Measurements from ENCODE around the gene ADRM1.

ADRM1 gene

GRCh38 chr20:62289131-62289530 is 13.7 kb upstream of the ADRM1 start:
- no peak overlapping the region for H3K4me3 ChIP-seq (ENCODE audit: low read depth, low read length)
- no peak for DNase-seq (ENCODE audit: low read depth)
- TF ChIP-seq, protein P1, sequence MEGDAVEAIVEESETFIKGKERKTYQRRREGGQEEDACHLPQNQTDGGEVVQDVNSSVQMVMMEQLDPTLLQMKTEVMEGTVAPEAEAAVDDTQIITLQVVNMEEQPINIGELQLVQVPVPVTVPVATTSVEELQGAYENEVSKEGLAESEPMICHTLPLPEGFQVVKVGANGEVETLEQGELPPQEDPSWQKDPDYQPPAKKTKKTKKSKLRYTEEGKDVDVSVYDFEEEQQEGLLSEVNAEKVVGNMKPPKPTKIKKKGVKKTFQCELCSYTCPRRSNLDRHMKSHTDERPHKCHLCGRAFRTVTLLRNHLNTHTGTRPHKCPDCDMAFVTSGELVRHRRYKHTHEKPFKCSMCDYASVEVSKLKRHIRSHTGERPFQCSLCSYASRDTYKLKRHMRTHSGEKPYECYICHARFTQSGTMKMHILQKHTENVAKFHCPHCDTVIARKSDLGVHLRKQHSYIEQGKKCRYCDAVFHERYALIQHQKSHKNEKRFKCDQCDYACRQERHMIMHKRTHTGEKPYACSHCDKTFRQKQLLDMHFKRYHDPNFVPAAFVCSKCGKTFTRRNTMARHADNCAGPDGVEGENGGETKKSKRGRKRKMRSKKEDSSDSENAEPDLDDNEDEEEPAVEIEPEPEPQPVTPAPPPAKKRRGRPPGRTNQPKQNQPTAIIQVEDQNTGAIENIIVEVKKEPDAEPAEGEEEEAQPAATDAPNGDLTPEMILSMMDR (IDR thresholded peaks at IDR 0.05; ENCODE audit: low read depth, low read length, missing control alignments): no peak

- H3K4me3 ChIP-seq (ENCODE audit: low read depth, low read length): no peak overlapping the region
- TF ChIP-seq, protein P1 (IDR thresholded peaks at IDR 0.05; ENCODE audit: low read depth, low read length, missing control alignments): no peak
- DNase-seq (ENCODE audit: low read depth): no peak
Measured at GRCh38 chr20:62289898-62290297, 12.9 kb upstream of the ADRM1 start.

DNA sequence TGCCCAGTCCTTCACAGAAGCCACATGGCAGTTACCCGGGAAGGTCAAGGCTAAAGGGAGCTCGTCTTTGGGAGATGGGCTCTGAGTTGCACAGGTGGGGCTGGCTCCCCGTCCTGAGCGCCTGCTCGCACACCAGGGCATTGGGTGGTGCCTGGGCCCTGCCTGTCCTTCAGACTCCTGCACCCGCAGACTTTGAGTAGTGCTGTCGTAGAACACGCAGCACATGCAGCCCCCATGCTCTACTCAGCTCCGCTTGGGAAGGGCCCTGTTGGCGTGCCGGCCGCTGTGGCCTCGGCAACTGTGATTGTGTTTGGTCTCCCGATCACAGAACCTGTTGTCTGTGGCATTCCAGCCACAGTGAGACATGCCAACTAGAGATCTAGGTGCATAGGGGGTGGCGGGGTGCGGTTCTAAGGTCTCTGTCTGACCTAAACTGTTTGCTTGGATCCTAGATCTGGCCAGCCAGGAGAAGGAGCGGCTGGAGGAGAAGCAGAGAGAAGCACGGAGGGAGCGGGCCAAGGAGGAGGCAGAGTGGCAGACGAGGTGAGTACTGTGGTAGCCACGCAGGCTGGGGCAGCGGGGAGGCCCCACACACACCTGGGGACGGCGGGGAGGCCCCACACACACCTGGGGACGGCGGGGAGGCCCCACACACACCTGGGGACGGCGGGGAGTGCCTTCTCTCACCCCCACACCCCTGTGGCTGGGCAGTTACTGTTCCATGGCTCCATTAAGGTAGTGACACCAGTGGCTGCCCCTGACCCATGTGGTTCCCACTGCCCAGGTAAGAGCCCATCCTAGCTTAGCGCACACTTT is 11.3 kb upstream of the ADRM1 start:
- H3K4me3 ChIP-seq (ENCODE audit: low read depth, low read length): no peak overlapping the region
- no peak for DNase-seq (ENCODE audit: low read depth)
- TF ChIP-seq, protein P1 (IDR thresholded peaks at IDR 0.05; ENCODE audit: low read depth, low read length, missing control alignments): no peak

DNA sequence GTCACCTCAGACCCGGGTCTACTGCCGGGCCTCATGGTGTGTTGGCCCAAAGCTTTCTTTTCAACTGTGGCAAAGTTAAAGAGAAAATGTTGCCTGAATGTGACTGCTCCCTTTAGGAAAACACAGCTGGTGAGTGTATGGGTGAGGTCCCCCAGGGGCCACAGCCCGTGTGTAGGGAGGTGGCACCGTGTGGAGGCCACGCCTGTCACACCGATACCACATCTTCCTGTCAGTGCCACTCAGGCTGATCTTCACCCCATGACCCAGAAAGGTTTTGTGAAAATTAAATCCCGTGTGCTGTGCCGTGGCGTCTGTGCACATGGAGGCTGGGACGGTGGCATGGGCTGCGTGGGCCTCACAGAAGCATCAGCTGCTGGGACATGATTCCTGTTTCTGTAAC is 10.7 kb upstream of the ADRM1 start:
- TF ChIP-seq, protein P1 (IDR thresholded peaks at IDR 0.05; ENCODE audit: low read depth, low read length, missing control alignments): no peak
- no peak overlapping the region for H3K4me3 ChIP-seq (ENCODE audit: low read depth, low read length)
- no peak for DNase-seq (ENCODE audit: low read depth)

DNA sequence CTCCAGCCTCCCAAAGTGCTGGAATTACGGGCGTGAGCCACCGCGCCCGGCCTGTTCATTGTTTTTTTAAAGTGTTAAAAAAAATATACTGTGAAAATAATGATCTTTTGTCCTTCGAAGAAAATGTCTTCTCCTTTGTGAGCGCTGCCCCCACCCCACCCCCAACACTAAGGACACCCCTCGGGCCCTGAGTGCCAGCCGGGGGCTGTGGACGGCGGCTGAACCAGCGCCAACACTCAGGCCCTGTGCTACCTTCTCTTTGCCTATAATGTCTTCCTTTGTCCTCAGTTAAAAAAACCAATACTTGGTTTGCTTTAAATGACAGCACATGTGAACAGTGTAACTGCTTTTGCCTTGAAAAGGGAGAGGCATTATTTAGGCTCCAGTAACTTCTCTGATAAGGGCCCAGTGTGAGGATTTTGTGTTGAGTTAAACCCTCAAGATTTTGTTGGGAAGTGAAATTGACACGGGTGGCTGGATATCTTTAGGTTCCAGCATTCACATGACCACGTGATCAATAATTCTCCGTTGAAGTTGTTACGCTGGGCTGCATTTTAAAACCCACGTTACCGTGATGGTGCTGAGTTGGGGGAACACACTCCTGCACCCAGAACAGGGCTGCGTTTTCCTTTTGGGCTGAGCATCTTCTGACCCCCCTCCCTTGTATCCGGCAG is 9.5 kb upstream of the ADRM1 start:
- H3K4me3 ChIP-seq (ENCODE audit: low read depth, low read length): no peak overlapping the region
- TF ChIP-seq, protein P1 (IDR thresholded peaks at IDR 0.05; ENCODE audit: low read depth, low read length, missing control alignments): no peak
- DNase-seq (ENCODE audit: low read depth): no peak

DNA sequence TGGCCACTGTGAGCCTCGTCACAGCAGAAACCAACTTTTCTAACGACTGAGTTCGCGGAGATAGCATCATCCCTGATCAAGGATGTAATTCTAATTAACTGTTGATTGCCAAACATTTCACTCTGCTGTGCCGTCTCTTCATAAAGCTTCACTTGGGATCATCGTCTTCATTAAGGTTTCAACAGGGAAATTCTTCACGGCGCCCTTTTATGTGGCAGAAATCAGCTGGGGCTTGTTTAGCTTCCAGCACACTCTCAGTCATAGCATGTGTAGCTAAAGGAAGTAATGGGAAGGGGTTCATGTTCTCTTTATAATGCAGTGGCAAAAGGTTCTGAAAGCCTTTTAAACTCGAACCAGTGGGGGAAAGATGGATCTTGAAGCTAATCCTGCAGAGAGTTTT is 8.9 kb upstream of the ADRM1 start:
- H3K4me3 ChIP-seq (ENCODE audit: low read depth, low read length): no peak overlapping the region
- DNase-seq (ENCODE audit: low read depth): no peak
- TF ChIP-seq, protein P1 (IDR thresholded peaks at IDR 0.05; ENCODE audit: low read depth, low read length, missing control alignments): no peak

Data from GM12864 (cell line).